GM12878 (cell line): ENCODE data around the gene PRR20C. TPM values are rescaled to one million over a fixed set of nuclear protein-coding genes. Genes with fewer than 3 reads are reported as not detected.

Experiments used
- ATAC-seq: fragments of 200-7000 bp; cut with Tn5 transposase; 3 replicates; pipeline ENCODE4 v1.9.1; 2020; ENCODE audit warnings: mild to moderate bottlenecking, moderate library complexity
- BruUV-seq: library from RNA; stranded (reverse); fragments of 400-500 nt; replicated peaks from 2 replicates; lab custom pipeline; 2021; lab: Mats Ljungman, UMichigan
- CTCF ChIA-PET: fragments of 300-600 bp; sonication (Branson Sonifier 250); formaldehyde crosslinking; extraction: SDS; loops from one replicate; lab custom pipeline; 2021; ENCODE audit warnings: inconsistent platforms; lab: Yijun Ruan, JAX
- POLR2A ChIA-PET: fragments of 350-600 bp; formaldehyde crosslinking; extraction: SDS; loops from one replicate; lab custom pipeline; 2021; ENCODE audit warnings: inconsistent platforms; lab: Charles Lee
- RAD21 ChIA-PET: fragments of 300-600 bp; sonication (Branson Sonifier 250); formaldehyde crosslinking; loops from one replicate; lab custom pipeline; 2023; ENCODE audit warnings: antibody characterized with exemption; ENCODE audit not compliant: unreplicated experiment; lab: Charles Lee
- SMC1A ChIA-PET: fragments of 300-600 bp; sonication (Branson Sonifier 250); formaldehyde crosslinking; loops from one replicate; lab custom pipeline; 2023; ENCODE audit not compliant: unreplicated experiment, uncharacterized antibody; lab: Charles Lee
- DNase-seq: peaks from one replicate; pipeline ENCODE4 v3.0.0-alpha.2; 2011; ENCODE audit warnings: low read depth, low spot score
- FAIRE-seq: peaks from 3 replicates; lab custom pipeline; 2011; peaks lifted over from hg19 to GRCh38; lab: Jason Lieb, UNC
- H2AFZ ChIP-seq: 2 replicates; pipeline ENCODE4 v1.6.0; 2011; ENCODE audit warnings: low read depth, low read length, control low read depth; ENCODE audit not compliant: control insufficient read depth
- H3K27ac ChIP-seq: 2 replicates; pipeline ENCODE4 v1.5.1; 2011; ENCODE audit warnings: control low read depth; ENCODE audit not compliant: control insufficient read depth, insufficient read depth
- H3K27me3 ChIP-seq, 2 experiments: replicated peaks in 1 of 2; 2 replicates each; pipeline versions ENCODE4 v1.6.0 to v1.6.1; 2011; ENCODE audit warnings: low read length in 1 of 2; ENCODE audit not compliant: control insufficient read depth in 2 of 2, insufficient read depth in 2 of 2
- H3K36me3 ChIP-seq, 2 experiments: 2 replicates each; pipeline ENCODE4 v1.5.1; 2011; ENCODE audit warnings: low read length in 1 of 2; ENCODE audit not compliant: control insufficient read depth in 2 of 2, insufficient read depth in 2 of 2
- H3K4me1 ChIP-seq: 2 replicates; pipeline ENCODE4 v1.6.1; 2011; ENCODE audit warnings: mild to moderate bottlenecking, low read length, moderate library complexity, mixed read lengths; ENCODE audit not compliant: control insufficient read depth, insufficient read depth
- H3K4me2 ChIP-seq: 2 replicates; pipeline ENCODE4 v1.6.0; 2011; ENCODE audit warnings: control low read depth; ENCODE audit not compliant: control insufficient read depth, insufficient read depth
- H3K4me3 ChIP-seq: fragments of 200-600 bp; sonication (generic); 2 replicates; pipeline ENCODE4 v1.5.1; 2016
- H3K79me2 ChIP-seq: 2 replicates; pipeline ENCODE4 v1.6.0; 2011; ENCODE audit warnings: low read length; ENCODE audit not compliant: control insufficient read depth, insufficient read depth
- H3K9ac ChIP-seq: 2 replicates; pipeline ENCODE4 v1.8.0; 2011; ENCODE audit warnings: low read length, control low read depth, mixed read lengths; ENCODE audit not compliant: control insufficient read depth, insufficient read depth
- H3K9me3 ChIP-seq: replicated peaks from 3 replicates; pipeline ENCODE4 v1.5.1; 2011; ENCODE audit warnings: mild to moderate bottlenecking, low read length; ENCODE audit not compliant: control insufficient read depth, insufficient read depth
- H4K20me1 ChIP-seq: 2 replicates; pipeline ENCODE4 v1.6.0; 2011; ENCODE audit not compliant: control insufficient read depth, insufficient read depth
- ASH2L ChIP-seq: fragments of 300-600, 200-600 bp; sonication (generic); IDR thresholded peaks from 2 replicates; pipeline ENCODE4 v1.6.1; 2017; ENCODE audit warnings: low read depth, mild to moderate bottlenecking, borderline replicate concordance
- ELK1 ChIP-seq: IDR thresholded peaks from 2 replicates; pipeline ENCODE4 v1.6.1; 2012; ENCODE audit warnings: low read depth, low read length, improper control_type of control experiment
- HCFC1 ChIP-seq: fragments of 150-350 bp; IDR thresholded peaks from 2 replicates; pipeline ENCODE4 v1.6.1; 2014; ENCODE audit warnings: low read length
- IRF4 ChIP-seq: IDR thresholded peaks from 2 replicates; pipeline ENCODE4 v1.6.1; 2011; ENCODE audit warnings: low read depth, low read length
- POLR2A ChIP-seq: IDR thresholded peaks from 2 replicates; pipeline ENCODE4 v1.6.1; 2011; ENCODE audit warnings: low read depth, mild to moderate bottlenecking, low read length
- SKIL ChIP-seq: fragments of 450-650 bp; IDR thresholded peaks from 2 replicates; pipeline ENCODE4 v1.6.1; 2017; ENCODE audit warnings: mild to moderate bottlenecking, low read depth, inconsistent platforms; ENCODE audit not compliant: poor library complexity, severe bottlenecking
- WRNIP1 ChIP-seq: IDR thresholded peaks from 2 replicates; pipeline ENCODE4 v1.6.1; 2011; ENCODE audit warnings: low read depth, low read length, improper control_type of control experiment, borderline replicate concordance
- ZNF592 ChIP-seq: fragments of 450-650 bp; IDR thresholded peaks from 2 replicates; pipeline ENCODE4 v1.6.1; 2017; ENCODE audit warnings: mild to moderate bottlenecking, moderate library complexity
- ZZZ3 ChIP-seq: IDR thresholded peaks from 2 replicates; pipeline ENCODE4 v1.6.1; 2011; ENCODE audit warnings: low read depth; ENCODE audit not compliant: control insufficient read depth, insufficient read length
- WGBS: methylation state at CpG from one replicate; pipeline ENCODE4 v1.1.6; 2016; ENCODE audit warnings: low lambda C conversion rate; ENCODE audit not compliant: insufficient replicate concordance, insufficient coverage; ENCODE audit errors: missing lambda C conversion rate; 5-methylcytosine and 5-hydroxymethylcytosine counted together
- in situ Hi-C: fragments of 300-500 bp; cut with MboI; formaldehyde crosslinking; loops from 9 replicates; pipeline ENCODE4 v1.14.3; 2018; ENCODE audit warnings: mixed read lengths
- intact Hi-C: fragments of 100-400 bp; cut with micrococcal nuclease; formaldehyde crosslinking; loops from one replicate; pipeline ENCODE4 v1.14.2; 2022; ENCODE audit not compliant: unreplicated experiment
- polyA plus RNA-seq, 11 experiments: library from polyadenylated mRNA; depleted of rRNA in 4 of 11; unstranded in 6 of 11; stranded (reverse) in 5 of 11; fragments of >200 nt; fragmentation: Nextera tagmentation in 4 of 11; fragmentation: Illumina TruSeq in 1 of 11; extraction: Ambion mirVana in 4 of 11; extraction: Trizol in 1 of 11; gene quantifications; 1 replicate in 1 of 11; 2 replicates in 10 of 11; pipeline versions ENCODE4 v1.2.1 to v1.2.3, GENCODE V29; 2011 to 2016; ENCODE audit warnings: inconsistent platforms in 2 of 11, missing spikeins in 2 of 11, low read depth in 1 of 11
- total RNA-seq, 4 experiments: library from RNA; depleted of rRNA in 3 of 4; stranded (reverse); fragments of >200 nt in 3 of 4; fragmentation: Illumina TruSeq in 1 of 4; extraction: Trizol in 1 of 4; gene quantifications; 2 replicates each; pipeline versions ENCODE4 v1.2.1 to v1.2.3, GENCODE V29; 2013 to 2021

PRR20C gene
- total and polyA plus RNA-seq, 10 of the 15 experiments (the other 5 are each of a cell fraction or from before 2014, with no cell fraction given) = not detected

GRCh38 chr13:57128909-57129308 lies 25.0 kb upstream of the PRR20C start (continued):
- TF ChIP-seq ZNF592 (no peak), POLR2A (no peak)

GRCh38 chr13:57136093-57136492 lies 17.8 kb upstream of the PRR20C start:
- no peak overlapping the region for H2AFZ ChIP-seq
- CTCF ChIA-PET = no interaction called here
- in situ Hi-C loops (no loop called here), intact Hi-C loops (no loop called here)
- no peaks in the 10 kb centered on the region for H3K4me1 ChIP-seq
- RAD21 ChIA-PET = no interaction called here
- ATAC-seq (no peak), DNase-seq (no peak), FAIRE-seq (no peak)
- POLR2A ChIA-PET = no interaction called here
- H3K4me2 ChIP-seq = no peak overlapping the region
- WGBS = 0% methylated on average over 2 of the region's 2 CpGs
- H3K27me3 ChIP-seq = no peaks in the 10 kb centered on the region
- no peak overlapping the region for H3K9ac ChIP-seq
- TF ChIP-seq IRF4 (no peak), HCFC1 (no peak), ELK1 (no peak), ZZZ3 (no peak), WRNIP1 (no peak), ASH2L (no peak), SKIL (no peak)
- no TSS peak for BruUV-seq
- H3K36me3 ChIP-seq = no peaks in the 10 kb centered on the region
- no peak overlapping the region for H3K27ac ChIP-seq
- H4K20me1 ChIP-seq = no peaks in the 10 kb centered on the region
- SMC1A ChIA-PET = no interaction called here
- no peak overlapping the region for H3K4me3 ChIP-seq
- no peaks in the 10 kb centered on the region; the same call in 2 of the 3 replicates for H3K9me3 ChIP-seq
- H3K79me2 ChIP-seq = no peaks in the 10 kb centered on the region
